Eye (tissue), 1 donor: ENCODE data around the gene FAM221B.
A peak's percentile ranks its signal among the peaks of the same experiment; 100 is the strongest.

Experiments
- DNase-seq: peaks from one replicate; pipeline ENCODE4 v3.0.0-alpha.2; 2015

FAM221B gene

DNA sequence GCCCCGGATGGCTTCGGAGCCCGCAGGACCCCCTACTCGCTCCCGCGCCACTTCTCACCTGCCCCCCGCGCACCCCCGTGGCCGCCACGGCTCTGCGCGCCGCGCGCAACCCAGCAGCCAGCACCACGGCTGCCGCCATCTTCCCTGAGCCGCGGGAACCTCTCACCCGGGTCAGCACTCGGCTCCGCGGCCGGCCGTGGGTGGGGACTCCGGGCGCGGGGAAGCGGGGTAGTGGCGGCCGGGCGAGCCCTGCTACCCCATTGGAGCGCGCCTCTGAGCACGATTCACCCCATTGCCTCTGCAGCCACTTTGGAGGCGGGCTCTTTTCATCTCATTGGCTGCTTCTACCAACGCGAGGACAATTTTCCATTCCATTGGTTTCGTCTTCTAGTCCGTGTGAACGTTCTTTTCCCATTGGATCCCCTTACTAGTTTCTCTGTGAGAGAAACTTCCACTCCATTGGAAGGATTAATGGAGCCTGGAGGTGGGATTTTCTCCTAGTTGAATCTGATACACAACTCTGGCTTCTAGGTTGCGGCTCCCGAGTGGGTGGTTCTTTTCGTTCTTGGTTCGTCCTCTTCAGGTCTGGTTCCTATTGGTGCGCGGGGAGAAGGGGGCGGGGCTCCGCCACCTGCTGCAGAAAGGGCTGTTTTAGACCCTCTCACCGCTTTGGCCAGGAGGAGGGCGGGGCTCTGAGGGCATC is 13.5 kb downstream of the FAM221B start, which contains the start of gene HINT2:
HINT2 (minus strand) TSS at position 202 of the 703 bp plus-strand sequence; CDS start at position 139, 63 bp downstream.
- peak; percentile 99 for DNase-seq

DNA sequence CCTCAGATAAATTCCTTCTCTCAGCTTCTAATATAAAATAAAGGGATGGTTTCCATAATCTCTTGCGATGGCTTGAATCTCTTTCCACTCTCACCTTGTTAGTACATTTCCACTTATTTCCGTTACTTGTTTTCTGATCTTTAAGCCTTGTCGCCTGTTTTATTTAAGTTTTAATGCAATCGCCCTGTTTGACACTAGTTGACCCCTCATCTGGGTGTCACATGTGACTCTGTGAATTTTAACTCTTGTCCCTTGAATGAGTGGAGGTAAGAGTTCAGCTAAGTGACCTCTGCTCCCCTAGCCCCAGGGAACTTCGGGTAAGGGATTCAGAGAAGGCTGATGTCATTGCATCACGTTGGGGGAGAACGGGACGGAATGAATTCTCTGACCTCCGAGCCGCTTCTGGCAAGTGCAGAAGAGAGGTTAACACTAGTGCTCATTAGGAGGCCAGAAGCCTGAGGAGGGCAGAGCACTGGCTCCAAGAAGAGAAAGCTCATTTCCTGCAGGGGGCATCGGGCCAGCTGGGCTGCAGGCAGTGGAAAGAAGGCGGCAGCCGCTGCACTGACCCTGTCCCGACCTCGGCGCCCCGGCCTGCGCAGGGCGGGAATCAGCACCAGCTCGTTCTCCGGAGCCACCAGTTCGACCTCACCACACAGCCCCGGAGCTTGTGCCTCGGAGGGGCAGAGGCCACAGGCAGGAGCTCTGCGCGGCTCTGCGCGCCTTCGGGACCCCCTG is 14.3 kb downstream of the FAM221B start:
- DNase-seq, result peak; percentile 90

DNA sequence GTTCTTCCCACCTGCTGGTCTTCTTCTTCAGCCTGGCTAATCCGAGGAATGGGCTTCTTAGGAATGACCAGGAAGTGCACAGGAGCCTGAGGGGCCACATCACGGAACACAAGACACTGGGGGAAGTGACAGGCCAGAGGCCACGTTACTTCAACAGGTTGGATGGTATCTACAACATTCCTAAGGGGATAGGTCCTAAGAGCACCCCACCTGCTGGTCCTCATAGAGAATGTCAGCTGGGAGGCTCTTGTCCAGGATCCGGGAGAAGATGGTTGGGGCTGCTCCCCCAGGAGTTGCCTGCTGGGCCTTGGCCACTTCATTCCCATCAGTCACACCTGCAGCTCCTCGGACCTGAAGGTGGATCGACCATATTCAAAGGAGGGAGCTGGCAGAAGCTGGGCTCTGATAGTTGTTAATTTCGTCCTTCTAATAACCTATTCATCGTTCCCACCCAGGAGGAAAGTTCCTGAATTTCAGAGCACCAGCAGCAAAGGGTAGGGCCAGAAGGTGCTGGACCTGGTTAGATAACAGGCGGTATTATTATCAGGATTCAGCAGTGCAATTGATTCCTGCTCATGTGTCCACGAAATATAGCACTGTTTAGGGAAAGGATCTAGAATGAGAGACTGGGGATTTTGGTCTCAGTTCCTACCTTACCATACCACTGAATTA is 15.0 kb downstream of the FAM221B start:
- no peak for DNase-seq

DNA sequence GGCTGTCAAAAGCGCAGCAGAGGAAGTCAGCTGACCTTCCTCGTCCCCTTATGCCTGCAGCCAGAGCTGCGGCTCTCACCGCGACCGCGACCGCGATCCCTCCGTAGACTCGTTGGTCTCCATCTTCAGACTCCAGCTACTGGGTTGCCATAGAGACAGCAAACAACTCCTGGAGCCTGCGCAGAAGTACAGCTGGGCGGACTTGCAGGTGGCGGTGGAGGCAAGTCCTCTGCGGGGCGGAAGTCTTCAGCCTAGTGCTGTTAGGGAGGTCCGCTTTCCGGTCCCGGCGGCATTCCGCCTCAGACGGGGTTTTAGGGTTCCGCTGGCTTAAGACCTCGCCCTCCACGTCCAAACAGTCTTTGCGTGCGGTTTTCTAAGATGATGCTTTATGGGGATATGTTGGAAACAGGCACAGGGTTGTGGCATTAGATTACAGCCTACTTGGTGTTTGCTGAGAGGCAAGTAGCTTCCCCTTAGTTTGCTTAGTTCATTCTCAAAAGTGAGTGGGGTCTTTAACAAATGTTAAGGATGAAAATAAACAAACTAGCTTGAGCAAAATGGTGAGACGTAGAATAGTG is 16.4 kb downstream of the FAM221B start, which contains the start of gene SPAG8:
SPAG8 (minus strand) TSS at position 238 of the 578 bp plus-strand sequence; CDS start at position 123, 115 bp downstream.
- DNase-seq, result peak; percentile 96

DNA sequence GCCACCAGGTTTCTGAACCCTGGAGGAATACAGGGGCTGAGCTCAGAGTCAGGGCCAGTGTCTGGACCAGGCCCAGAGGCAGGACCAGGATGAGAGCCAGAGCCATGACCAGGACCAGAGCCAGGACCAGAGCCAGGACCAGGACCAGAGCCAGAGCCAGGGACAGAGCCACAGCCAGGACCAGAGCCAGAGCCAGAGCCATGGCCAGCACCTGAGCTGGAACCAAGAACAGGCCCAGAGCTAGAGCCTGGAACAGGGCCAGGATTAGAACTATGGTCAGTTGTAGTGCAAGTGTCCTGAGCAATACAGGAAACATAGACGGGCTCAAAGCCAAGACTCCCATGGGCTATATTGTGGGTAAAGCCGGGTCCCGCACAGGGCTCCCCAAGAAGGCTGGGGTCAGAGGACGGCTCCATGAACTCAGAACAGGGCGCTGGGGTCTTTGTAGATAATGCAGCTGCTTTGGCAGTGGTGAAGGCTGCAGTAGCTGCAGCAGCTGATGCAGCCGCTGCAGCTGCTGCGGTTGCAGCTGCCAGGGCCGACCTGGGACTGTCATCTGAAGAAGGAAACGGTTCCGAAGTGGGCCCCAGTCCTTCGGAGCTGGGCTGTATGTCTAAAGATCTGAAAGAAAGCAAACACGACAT is 17.0 kb downstream of the FAM221B start:
- no peak for DNase-seq

DNA sequence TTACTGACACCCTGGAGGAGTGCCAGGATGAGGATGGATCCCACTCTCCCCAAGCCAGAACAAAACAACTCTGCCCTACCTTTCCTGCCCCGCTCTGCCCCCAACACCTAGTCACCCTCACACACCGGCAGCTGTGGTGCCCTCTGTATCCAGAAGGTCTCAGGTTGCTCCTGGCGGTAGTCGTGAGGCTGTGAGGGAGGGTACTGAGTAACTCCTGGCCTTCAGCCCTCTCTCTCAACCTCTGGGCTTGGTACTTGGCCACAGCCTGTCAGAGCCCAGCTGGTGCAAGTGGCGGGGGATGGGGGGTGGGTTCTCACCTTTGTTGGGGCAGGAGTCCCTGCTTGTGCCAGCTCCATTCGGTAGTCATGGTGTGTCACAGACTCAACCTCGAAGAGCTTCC is 18.4 kb downstream of the FAM221B start:
- DNase-seq, result no peak

DNA sequence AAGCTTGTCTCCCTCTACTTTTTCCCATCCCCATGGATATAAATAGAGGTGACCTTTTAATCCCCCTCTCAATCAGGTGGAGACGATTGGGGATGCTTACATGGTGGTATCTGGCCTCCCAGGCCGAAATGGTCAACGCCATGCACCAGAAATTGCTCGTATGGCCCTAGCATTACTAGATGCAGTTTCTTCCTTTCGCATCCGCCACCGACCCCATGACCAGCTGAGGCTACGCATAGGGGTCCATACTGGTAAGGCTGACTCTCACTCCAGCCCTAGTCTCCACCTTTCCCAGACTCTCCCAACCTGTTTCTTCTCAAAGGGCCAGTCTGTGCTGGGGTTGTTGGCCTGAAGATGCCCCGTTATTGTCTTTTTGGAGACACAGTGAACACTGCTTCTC is 20.1 kb downstream of the FAM221B start:
- no peak for DNase-seq

DNA sequence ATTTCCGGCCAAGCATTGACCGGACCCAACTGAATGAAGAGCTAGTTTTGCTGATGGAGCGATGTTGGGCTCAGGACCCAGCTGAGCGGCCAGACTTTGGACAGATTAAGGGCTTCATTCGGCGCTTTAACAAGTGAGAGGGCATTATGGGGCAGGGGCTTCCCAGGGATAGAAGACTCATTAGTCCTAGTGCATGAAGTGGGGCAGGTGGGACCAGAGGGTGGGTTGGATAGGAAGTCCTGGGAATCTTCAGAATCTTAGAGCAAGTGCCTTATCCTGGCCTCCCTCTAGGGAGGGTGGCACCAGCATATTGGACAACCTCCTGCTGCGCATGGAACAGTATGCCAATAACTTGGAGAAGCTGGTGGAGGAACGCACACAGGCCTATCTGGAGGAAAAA is 22.4 kb downstream of the FAM221B start:
- no peak for DNase-seq

DNA sequence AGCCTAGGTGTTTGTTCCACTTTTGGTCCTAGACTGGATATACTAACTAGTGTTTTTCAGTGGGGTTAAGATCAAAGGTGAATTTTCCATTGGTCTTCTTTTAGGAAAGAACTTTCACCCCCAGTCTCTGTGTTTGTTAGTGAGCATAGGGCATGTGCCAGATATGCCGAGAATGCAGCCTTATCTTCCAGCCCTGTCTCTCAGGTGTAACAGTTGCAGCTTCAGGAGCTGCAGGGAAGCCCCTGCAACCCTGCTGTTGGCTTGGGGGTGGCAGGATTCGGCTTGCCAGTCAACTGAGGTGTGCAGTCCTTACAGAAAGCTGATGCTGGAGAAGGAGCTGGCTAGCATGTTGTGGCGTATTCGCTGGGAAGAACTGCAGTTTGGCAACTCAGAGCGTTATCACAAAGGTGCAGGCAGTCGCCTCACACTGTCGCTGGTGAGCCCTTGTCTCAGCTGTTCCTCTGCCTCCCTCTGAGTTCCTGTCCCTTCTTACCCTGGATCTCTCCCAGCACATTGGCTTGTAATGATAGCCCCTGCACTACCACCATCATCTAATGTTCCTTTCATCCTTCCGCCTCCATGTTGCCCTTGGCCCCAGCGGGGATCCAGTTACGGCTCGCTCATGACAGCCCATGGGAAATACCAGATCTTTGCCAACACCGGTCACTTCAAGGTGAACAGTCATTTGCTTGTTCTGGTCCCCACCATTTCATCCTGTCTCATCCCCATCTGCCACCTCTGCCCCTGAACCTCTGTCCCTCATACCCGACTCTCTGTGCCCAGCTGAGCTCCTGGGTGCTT is 27.0 kb downstream of the FAM221B start:
- DNase-seq, result no peak

DNA sequence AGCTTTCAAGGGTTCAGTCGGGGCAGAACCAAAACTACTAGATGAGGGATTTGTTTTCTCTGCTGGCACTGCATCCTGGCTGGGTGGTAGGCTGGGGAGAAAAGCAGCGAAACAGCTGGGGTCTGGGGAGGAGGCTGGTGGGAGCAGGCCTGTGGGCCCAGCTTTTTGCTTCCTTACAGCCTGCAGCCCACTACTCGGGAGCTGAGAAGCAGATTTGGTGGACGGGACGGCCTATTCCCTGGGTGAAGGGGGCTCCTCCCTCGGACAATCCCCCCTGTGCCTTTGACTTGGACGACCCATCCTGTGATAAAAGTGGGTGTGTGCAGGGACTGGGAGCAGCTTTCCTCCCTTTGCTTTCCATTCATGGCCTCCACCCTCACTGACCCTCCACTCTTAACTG is 28.0 kb downstream of the FAM221B start:
- DNase-seq, result no peak

DNA sequence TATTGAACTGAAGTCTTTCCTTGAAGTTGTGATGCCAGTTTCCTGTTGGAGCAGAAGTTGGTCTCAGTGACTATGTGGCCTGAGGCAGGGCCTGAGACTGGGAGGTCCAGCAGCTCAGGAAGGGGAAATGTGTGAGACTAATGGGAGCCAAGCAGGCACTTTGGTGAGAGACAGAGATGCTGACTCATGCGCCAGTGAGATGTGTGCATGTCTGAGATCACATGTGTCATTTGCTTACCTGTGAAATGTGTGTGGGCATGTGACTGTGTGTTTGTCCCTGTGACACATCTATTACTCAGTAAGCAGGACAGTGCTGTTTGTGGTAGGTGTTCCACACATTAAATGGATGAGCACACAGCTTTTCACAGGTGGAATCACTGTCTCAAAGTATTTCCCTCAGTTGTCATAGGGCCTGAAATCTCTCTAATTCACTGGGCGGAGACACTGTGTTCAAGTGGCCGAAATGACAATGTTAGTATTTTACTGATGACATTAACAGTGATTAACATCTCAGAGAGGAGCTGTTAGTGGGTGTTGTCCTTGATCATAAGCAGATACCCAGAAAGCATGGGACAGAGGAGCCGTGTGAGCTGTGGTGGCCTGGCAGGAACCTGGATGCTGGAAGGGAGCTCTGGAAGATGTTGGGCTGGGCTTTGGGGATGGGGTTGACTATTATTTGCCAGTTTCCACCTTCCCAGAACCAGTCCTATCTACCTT is 29.7 kb downstream of the FAM221B start:
- DNase-seq, result no peak

DNA sequence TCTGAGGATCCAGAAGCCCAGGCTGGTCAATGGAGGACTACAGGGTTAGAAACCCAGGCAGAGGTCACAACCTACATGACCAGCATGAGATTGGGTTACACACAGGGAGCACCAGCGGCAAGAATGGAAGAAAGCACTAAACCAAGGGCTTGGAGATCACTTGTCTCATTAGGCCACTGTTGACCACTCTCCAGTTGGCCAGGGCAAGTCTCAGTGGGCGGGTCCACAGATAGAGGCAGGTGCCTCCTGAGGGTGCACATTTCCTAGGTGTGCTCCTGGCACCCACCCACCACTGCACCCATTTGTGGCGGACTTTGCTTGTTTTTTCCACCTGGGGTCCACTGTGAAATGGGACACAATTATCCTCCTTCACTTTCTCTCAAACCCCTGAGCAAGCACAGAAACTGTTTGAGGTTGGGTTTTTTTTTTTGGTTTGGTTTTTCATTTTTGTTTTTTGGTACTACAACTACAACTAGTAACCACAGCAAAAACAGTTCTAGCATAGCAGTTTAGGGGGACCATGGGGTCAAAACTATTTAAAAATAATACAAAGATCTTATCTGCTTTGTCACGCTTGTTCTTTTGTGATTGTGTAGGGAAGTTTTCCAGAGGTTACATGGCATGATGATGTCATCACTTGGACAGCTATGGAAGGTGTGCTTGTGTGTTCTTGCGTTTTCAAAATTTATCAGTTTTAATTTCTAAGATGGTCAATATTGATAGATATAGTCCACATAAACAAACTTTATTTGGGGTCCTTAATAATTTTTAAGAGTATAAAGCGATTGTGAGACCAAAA is 31.0 kb downstream of the FAM221B start:
- DNase-seq, result no peak

DNA sequence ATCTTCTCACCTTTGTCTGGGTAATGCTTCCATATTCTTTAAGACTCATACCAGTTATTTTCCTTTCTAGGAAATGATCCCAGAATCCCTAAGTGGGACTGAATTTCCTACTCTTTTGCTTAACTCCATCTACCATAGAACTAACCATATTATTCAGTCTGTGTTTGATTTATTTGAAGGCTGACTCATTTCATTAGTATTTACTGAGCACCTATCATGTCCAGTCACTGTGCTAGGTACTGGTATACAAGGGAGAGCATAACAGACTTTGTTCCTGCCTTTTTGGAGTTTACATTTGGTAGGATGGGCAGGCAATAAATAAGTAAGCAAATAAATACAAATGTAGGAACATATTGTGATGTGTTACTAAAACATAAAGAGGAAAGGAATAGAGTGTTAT is 32.8 kb downstream of the FAM221B start:
- no peak for DNase-seq

DNA sequence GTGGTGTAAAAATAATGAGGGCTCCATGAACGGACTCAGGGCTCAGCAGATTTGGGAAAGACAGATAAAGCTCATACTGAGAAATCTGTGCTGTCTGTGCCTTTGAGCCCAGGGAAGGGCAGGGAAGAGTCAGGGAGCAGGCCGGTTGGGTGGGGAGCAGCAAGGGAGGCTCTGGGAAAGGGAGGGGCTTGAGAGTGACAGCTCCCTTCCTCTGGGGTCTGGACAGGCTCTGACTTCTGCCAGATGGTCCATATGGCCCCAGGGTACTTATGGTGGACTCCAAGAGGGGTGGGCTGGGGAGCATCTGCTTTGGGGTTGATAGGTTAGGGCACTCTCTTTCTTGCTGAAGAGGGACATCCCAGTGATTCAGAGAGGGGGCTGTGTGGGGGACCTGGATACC is 35.1 kb downstream of the FAM221B start:
- DNase-seq, result peak; percentile 56

DNA sequence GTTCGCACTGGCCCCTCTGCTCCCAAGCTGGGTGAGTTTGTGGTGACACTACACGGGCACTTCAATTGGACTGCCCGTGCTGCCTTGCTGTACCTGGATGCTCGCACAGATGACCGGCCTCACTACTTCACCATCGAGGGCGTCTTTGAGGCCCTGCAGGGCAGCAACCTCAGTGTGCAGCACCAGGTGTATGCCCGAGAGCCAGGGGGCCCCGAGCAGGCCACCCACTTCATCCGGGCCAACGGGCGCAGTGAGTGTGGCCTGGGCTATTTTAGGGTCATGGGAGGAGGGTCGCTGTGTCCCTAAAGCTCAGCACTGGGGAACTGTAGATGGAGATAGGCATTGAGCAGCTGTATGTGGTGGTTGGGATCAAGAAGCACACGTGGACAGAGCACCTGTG is 35.7 kb downstream of the FAM221B start:
- no peak for DNase-seq

DNA sequence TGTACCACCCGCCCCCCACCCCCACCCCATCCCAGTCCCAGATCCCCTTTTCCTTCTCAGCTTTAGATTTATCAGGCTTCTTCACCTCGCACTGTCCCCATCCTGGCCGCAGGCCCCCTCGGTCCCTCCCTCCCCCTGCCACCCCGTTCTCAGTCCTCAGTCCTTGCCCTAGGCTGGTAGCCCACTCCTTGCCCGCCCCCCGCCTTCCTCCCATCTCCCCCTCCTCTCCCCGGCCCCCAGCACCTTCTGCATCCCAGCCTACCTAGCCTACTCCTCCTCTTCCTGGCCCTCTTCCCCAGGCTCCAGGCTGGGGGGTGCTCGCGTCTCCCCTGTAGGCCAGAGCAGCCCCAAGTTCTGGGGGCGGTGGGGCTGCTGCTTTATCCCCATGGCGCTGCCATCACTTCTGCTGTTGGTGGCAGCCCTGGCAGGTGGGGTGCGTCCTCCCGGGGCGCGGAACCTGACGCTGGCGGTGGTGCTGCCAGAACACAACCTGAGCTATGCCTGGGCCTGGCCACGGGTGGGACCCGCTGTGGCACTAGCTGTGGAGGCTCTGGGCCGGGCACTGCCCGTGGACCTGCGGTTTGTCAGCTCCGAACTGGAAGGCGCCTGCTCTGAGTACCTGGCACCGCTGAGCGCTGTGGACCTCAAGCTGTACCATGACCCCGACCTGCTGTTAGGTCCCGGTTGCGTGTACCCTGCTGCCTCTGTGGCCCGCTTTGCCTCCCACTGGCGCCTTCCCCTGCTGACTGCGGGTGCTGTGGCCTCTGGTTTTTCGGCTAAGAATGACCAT is 36.3 kb downstream of the FAM221B start:
- DNase-seq, result no peak

DNA sequence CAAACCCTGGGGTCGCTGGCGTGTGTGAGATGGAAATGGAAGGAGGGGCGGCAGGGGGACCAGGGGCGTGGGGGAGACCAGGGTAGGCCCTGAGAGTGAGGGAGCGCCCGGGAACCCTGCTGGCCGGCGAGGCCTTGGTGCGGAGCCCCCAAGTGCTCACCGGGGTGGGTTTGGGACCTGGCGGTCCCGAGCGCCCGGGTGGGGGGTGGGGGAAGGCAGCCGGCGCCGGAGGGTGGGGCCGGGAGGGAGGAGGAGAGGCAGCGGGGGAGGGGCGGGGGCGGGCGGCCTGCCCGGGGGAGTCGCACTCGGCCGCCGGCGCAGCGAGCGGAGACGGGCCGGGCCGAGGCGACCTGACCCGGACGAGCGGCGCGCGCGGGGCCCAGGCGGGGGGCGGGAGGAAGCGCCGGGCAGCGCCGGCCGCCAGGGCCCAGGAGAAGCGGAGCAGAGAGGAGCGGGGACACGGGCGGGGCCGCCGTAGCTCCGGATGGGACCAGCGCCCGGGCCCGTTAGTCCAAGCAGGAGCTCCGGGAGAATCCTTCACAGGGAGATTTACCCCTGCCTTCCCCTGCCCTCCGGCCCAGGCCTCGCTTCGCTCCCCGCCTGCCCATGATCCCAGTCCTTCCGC is 37.1 kb downstream of the FAM221B start, which contains the start of gene NPR2:
NPR2 (plus strand) TSS at position 295 of the 625 bp plus-strand sequence. CDS start 818 bp downstream, outside the sequence.
- peak; percentile 59 for DNase-seq

DNA sequence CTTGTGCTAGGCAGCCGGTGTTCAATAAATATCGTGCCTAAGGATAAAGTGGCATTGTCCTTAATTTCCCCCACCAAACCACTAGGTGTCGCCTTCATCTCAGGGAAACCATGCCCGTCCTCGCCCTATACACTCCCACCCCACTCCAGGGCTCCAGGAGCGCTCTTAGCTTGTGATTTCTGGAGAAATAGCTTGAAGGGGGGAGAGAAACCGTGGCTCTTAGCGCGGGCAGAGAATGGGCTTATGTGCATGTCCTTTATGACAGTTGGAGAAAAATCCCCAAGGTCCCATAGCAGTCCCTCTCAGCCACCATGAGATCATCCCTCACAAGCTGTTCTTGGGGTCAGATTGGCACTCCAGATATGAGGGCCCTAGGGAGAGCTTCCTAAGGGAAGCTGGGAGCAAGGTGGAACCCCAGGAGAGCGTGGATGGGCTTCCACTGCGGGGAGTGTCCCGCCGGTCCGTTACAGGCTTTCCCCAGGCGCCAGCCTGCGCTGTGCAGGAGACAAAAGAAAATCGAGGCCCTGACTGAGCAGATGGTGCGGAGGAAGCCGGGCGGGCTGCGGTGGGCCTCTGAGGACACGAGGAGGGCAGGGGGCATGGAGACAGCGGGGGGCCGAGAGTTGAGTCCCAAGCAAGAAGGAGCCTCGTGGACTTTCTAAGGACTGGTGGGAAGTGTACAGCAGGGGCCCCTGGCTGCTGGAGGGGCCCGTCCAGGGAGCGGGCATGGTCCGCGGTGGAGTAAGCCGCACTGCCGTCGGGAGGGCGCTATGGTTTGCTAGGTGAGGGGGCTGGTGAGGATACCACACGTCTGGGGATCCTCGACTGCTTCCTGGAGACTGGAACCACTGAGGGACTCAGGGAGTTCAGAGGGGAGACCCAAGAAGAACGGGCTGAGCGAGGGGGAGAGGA is 37.9 kb downstream of the FAM221B start:
- peak; percentile 96 for DNase-seq
